ENCODE results near the gene SLC5A5. TPM values are rescaled to one million over a fixed set of nuclear protein-coding genes. Genes with fewer than 3 reads are reported as not detected.

SLC5A5 gene
- total RNA-seq, 1 experiment from 2014 or later: not detected

- peaks cover 9% of the 10 kb centered on the region for H3K4me1 Mint-ChIP-seq (ENCODE audit: insufficient read depth, unreplicated experiment)
- no peak overlapping the region for H3K4me3 Mint-ChIP-seq (ENCODE audit: unreplicated experiment)
- peak; percentile 48 for DNase-seq (ENCODE audit: unreplicated experiment)
- ChIA-PET POLR2A (interaction anchor here (0.8 kb wide), 1 partner anchor 11 kb away, joined by 3 read pairs; the partner anchor contains the start of gene RPL18A), CTCF (interaction anchor here (0.8 to 0.9 kb wide), 2 partner anchors 147 to 458 kb away, joined by 3 to 4 read pairs; no protein-coding TSS in a partner anchor)
- no TSS peak for BruUV-seq (replicated peaks)
- H3K27ac Mint-ChIP-seq (ENCODE audit: low read depth, unreplicated experiment): peak overlapping the region; percentile 33
- no peaks in the 10 kb centered on the region for H3K9me3 Mint-ChIP-seq (ENCODE audit: unreplicated experiment)
- no peaks in the 10 kb centered on the region for H3K27me3 Mint-ChIP-seq (ENCODE audit: insufficient read depth, unreplicated experiment)
- intact Hi-C loops (cut with micrococcal nuclease): no loop called here
- no peaks in the 10 kb centered on the region for H3K36me3 Mint-ChIP-seq (ENCODE audit: insufficient read depth, unreplicated experiment)
- TF ChIP-seq, protein P1, sequence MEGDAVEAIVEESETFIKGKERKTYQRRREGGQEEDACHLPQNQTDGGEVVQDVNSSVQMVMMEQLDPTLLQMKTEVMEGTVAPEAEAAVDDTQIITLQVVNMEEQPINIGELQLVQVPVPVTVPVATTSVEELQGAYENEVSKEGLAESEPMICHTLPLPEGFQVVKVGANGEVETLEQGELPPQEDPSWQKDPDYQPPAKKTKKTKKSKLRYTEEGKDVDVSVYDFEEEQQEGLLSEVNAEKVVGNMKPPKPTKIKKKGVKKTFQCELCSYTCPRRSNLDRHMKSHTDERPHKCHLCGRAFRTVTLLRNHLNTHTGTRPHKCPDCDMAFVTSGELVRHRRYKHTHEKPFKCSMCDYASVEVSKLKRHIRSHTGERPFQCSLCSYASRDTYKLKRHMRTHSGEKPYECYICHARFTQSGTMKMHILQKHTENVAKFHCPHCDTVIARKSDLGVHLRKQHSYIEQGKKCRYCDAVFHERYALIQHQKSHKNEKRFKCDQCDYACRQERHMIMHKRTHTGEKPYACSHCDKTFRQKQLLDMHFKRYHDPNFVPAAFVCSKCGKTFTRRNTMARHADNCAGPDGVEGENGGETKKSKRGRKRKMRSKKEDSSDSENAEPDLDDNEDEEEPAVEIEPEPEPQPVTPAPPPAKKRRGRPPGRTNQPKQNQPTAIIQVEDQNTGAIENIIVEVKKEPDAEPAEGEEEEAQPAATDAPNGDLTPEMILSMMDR (IDR thresholded peaks at IDR 0.05; ENCODE audit: unreplicated experiment): no peak
Observed at GRCh38 chr19:17848595-17849292, 23.0 kb upstream of the SLC5A5 start.

- BruUV-seq (replicated peaks): no TSS peak
- TF ChIP-seq, protein P1 (IDR thresholded peaks at IDR 0.05; ENCODE audit: unreplicated experiment): no peak
- Mint-ChIP-seq H3K9me3 (ENCODE audit: unreplicated experiment) (no peaks in the 10 kb centered on the region), H3K27me3 (ENCODE audit: insufficient read depth, unreplicated experiment) (no peaks in the 10 kb centered on the region), H3K4me3 (ENCODE audit: unreplicated experiment) (no peak overlapping the region), H3K4me1 (ENCODE audit: insufficient read depth, unreplicated experiment) (peaks cover 10% of the 10 kb centered on the region), H3K27ac (ENCODE audit: low read depth, unreplicated experiment) (no peak overlapping the region), H3K36me3 (ENCODE audit: insufficient read depth, unreplicated experiment) (no peaks in the 10 kb centered on the region)
- ChIA-PET POLR2A (no interaction called here), CTCF (interaction anchor here (0.6 to 2.9 kb wide), 9 partner anchors 10 to 545 kb away, joined by 3 to 12 read pairs (median 6); partner anchors contain the start of genes DDA1 and PGLS)
- intact Hi-C loops (cut with micrococcal nuclease): loop anchor here (10.0 kb wide), 2 partner anchors 389 to 459 kb away; partner anchors contain the start of genes CCDC194 and NXNL1
- DNase-seq (ENCODE audit: unreplicated experiment): no peak
Observed at GRCh38 chr19:17854061-17854460, 17.7 kb upstream of the SLC5A5 start.

DNA sequence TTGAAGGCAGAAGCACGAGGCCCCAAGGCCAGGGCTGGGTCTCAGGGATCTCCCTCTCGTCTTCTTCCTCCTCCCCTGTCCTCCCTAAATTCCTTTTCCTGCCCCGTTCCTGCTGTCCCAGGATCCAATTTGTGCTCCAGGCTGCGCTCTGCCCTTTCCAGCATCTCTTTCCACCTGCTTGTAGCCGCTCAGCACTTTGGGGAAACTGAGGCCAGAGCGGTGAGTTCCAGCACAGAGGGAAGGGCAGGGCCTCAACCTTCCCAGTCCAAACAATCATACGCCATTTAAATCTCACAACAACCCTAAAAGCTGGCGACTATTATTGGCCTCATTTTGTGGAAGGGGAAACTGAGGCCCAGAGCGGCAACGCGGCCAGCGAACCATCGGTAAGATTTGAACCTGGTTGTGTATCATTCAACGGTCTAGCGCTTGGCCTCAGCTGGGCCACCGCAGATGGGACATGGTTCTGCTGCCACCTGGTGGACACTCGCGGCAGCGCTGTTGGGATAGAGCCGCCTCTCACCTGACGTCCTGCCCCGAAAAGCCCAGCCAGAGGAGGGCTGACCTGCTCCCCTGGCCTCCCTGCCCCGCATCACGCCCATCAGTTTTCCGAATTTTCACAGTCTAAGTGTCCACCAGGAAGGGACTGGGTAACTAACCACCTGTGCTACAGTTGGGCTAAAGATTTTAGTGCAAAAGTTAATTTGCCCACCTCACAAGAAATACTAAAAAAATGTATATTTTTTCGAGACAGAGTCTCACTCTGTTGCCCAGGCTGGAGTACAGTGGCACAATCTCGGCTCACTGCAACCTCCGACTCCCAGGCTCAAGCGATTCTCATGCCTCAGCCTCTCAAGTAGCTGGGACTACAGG, 16.2 kb upstream of the SLC5A5 start:
- CTCF ChIA-PET: interaction anchor here (0.6 to 2.9 kb wide), 20 partner anchors 9 to 790 kb away, joined by 3 to 12 read pairs (median 4); partner anchors contain the start of gene CCDC124

More for the DNA sequence above, 16.2 kb upstream of the SLC5A5 start:
- H3K4me1 Mint-ChIP-seq (ENCODE audit: insufficient read depth, unreplicated experiment): peaks cover 12% of the 10 kb centered on the region
- H3K36me3 Mint-ChIP-seq (ENCODE audit: insufficient read depth, unreplicated experiment): peaks cover 12% of the 10 kb centered on the region
- TF ChIP-seq, protein P1 (IDR thresholded peaks at IDR 0.05; ENCODE audit: unreplicated experiment): peak; percentile 97
- no peak overlapping the region for H3K27ac Mint-ChIP-seq (ENCODE audit: low read depth, unreplicated experiment)
- BruUV-seq (replicated peaks): no TSS peak
- intact Hi-C loops (cut with micrococcal nuclease): loop anchor here (1.0 to 10.0 kb wide), 6 partner anchors 71 to 461 kb away; partner anchors contain the start of genes CCDC194 and NXNL1
- no peak overlapping the region for H3K4me3 Mint-ChIP-seq (ENCODE audit: unreplicated experiment)
- H3K9me3 Mint-ChIP-seq (ENCODE audit: unreplicated experiment): no peaks in the 10 kb centered on the region
- DNase-seq (ENCODE audit: unreplicated experiment): peak; percentile 84
- POLR2A ChIA-PET: interaction anchor here (0.6 to 2.5 kb wide), 6 partner anchors 77 to 270 kb away, joined by 3 to 13 read pairs (median 4); partner anchors contain the start of gene CCDC124
- H3K27me3 Mint-ChIP-seq (ENCODE audit: insufficient read depth, unreplicated experiment): no peaks in the 10 kb centered on the region

Data from MCF 10A (cell line).